GM21529 (cell line): ENCODE results near the gene WNK1.
"Not testable (repeated sequence)": the region's sequence is repeated elsewhere in the genome, so short reads cannot be mapped to it uniquely, and the experiment has no call there.

Experiments used
- ATAC-seq: cut with Tn5 transposase; IDR thresholded peaks from one replicate; pipeline ENCODE4 v1.9.1; 2021; ENCODE audit not compliant: unreplicated experiment

Gene WNK1

GRCh38 chr12:810671-811415 lies 58.5 kb downstream of the WNK1 start:
- peak; percentile 54 for ATAC-seq

- ATAC-seq: no peak
These were observed 60.6 kb downstream of the WNK1 start for GRCh38 chr12:812950-813349.

GRCh38 chr12:817456-817855 lies 65.1 kb downstream of the WNK1 start:
- not testable (repeated sequence) for ATAC-seq

- ATAC-seq: no peak
These were observed 65.7 kb downstream of the WNK1 start for GRCh38 chr12:817941-818600.

GRCh38 chr12:818733-819132 lies 66.4 kb downstream of the WNK1 start:
- ATAC-seq: no peak

GRCh38 chr12:820336-820735 lies 68.0 kb downstream of the WNK1 start:
- ATAC-seq: no peak

- ATAC-seq: peak; percentile 93
These were observed 70.8 kb downstream of the WNK1 start for GRCh38 chr12:823028-823698.

- no peak for ATAC-seq
These were observed 74.0 kb downstream of the WNK1 start for GRCh38 chr12:826331-826730.

- ATAC-seq: no peak
These were observed 76.5 kb downstream of the WNK1 start for GRCh38 chr12:828726-829395.

- ATAC-seq: no peak
These were observed 77.9 kb downstream of the WNK1 start for GRCh38 chr12:830111-830867.

- no peak for ATAC-seq
These were observed 83.6 kb downstream of the WNK1 start for GRCh38 chr12:835754-836518.

- ATAC-seq: no peak
These were observed 84.6 kb downstream of the WNK1 start for GRCh38 chr12:836952-837351.

- no peak for ATAC-seq
These were observed 85.2 kb downstream of the WNK1 start for GRCh38 chr12:837548-837947.

GRCh38 chr12:843609-844008 lies 91.2 kb downstream of the WNK1 start:
- ATAC-seq: no peak

GRCh38 chr12:846421-846820 lies 94.0 kb downstream of the WNK1 start:
- no peak for ATAC-seq

GRCh38 chr12:848173-848865 lies 95.9 kb downstream of the WNK1 start:
- no peak for ATAC-seq

- no peak for ATAC-seq
These were observed 96.6 kb downstream of the WNK1 start for GRCh38 chr12:848882-849527.

GRCh38 chr12:849733-850437 lies 97.5 kb downstream of the WNK1 start:
- not testable (repeated sequence) for ATAC-seq
